ENCODE data around the gene USH2A.

USH2A gene

GRCh38 chr1:215971793-215972441 lies 451.3 kb downstream of the USH2A start:
- Histone ChIP-seq H3K4me3 (ENCODE audit: low read length) (no peak overlapping the region), H3K27me3 (replicated peaks; ENCODE audit: insufficient read depth, low read length) (no peaks in the 10 kb centered on the region), H3K36me3 (replicated peaks; ENCODE audit: insufficient read depth, low read length) (no peaks in the 10 kb centered on the region), H3K79me2 (ENCODE audit: low read length) (no peaks in the 10 kb centered on the region), H3K9ac (ENCODE audit: low read length) (no peak overlapping the region), H3K9me2 (replicated peaks; ENCODE audit: insufficient read depth, low read length) (no peaks in the 10 kb centered on the region), H3K4me2 (ENCODE audit: low read depth, low read length) (no peak overlapping the region), H3K4me1 (ENCODE audit: low read length) (no peaks in the 10 kb centered on the region), H3K27ac (ENCODE audit: low read length) (no peak overlapping the region), H3F3A (ENCODE audit: insufficient read depth, low read length) (no peaks in the 10 kb centered on the region), H4K20me1 (ENCODE audit: insufficient read depth, low read length) (no peaks in the 10 kb centered on the region), H3K9me3 (replicated peaks; ENCODE audit: insufficient read depth, low read length) (no peaks in the 10 kb centered on the region), H2AFZ (ENCODE audit: low read length) (no peak overlapping the region)
- TF ChIP-seq CTCF (IDR thresholded peaks at IDR 0.05; ENCODE audit: low read length) (no peak), EZH2 (optimal IDR thresholded peaks at IDR 0.05; ENCODE audit: low read depth, low read length) (no peak), EZH2phosphoT487 (IDR thresholded peaks at IDR 0.05; ENCODE audit: low read length) (no peak)
- no peak for DNase-seq

DNA sequence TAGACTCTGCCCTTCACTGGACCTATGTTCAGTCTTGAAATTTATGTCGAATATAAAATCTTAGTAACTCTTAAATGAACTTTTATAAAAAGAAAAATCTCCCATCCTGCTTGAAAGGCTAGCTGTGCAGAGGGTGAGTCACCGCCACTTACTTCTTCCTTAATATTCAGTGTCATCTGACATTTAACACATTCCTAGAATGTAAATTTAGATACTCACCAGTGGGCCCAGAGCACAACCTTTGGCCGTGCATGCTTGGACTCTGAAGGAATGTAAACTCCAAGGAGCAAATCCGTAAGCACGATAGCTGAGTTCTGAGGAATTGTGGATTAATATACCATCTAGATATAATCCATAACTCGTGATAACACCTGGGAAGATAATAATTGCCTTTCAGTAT lies 452.8 kb downstream of the USH2A start:
- Histone ChIP-seq H3K4me3 (ENCODE audit: low read length) (no peak overlapping the region), H3K4me2 (ENCODE audit: low read depth, low read length) (no peak overlapping the region), H3K4me1 (ENCODE audit: low read length) (no peaks in the 10 kb centered on the region), H3K9ac (ENCODE audit: low read length) (no peak overlapping the region), H3K9me3 (replicated peaks; ENCODE audit: insufficient read depth, low read length) (no peaks in the 10 kb centered on the region), H3K79me2 (ENCODE audit: low read length) (no peaks in the 10 kb centered on the region), H3K27ac (ENCODE audit: low read length) (no peak overlapping the region), H3K36me3 (replicated peaks; ENCODE audit: insufficient read depth, low read length) (no peaks in the 10 kb centered on the region), H4K20me1 (ENCODE audit: insufficient read depth, low read length) (no peaks in the 10 kb centered on the region), H3K27me3 (replicated peaks; ENCODE audit: insufficient read depth, low read length) (no peaks in the 10 kb centered on the region), H3K9me2 (replicated peaks; ENCODE audit: insufficient read depth, low read length) (no peaks in the 10 kb centered on the region), H2AFZ (ENCODE audit: low read length) (no peak overlapping the region), H3F3A (ENCODE audit: insufficient read depth, low read length) (no peaks in the 10 kb centered on the region)
- no peak for TF ChIP-seq CTCF (IDR thresholded peaks at IDR 0.05; ENCODE audit: low read length)
- TF ChIP-seq EZH2phosphoT487 (IDR thresholded peaks at IDR 0.05; ENCODE audit: low read length) = no peak
- no peak for TF ChIP-seq EZH2 (optimal IDR thresholded peaks at IDR 0.05; ENCODE audit: low read depth, low read length)
- no peak for DNase-seq

- Histone ChIP-seq H3K4me3 (ENCODE audit: low read length) (no peak overlapping the region), H3K36me3 (replicated peaks; ENCODE audit: insufficient read depth, low read length) (no peaks in the 10 kb centered on the region), H3K4me2 (ENCODE audit: low read depth, low read length) (no peak overlapping the region), H4K20me1 (ENCODE audit: insufficient read depth, low read length) (no peaks in the 10 kb centered on the region), H2AFZ (ENCODE audit: low read length) (no peak overlapping the region), H3K4me1 (ENCODE audit: low read length) (no peaks in the 10 kb centered on the region), H3K27me3 (replicated peaks; ENCODE audit: insufficient read depth, low read length) (no peaks in the 10 kb centered on the region), H3K27ac (ENCODE audit: low read length) (no peak overlapping the region), H3K9me2 (replicated peaks; ENCODE audit: insufficient read depth, low read length) (no peaks in the 10 kb centered on the region), H3K9ac (ENCODE audit: low read length) (no peak overlapping the region), H3K79me2 (ENCODE audit: low read length) (no peaks in the 10 kb centered on the region), H3K9me3 (replicated peaks; ENCODE audit: insufficient read depth, low read length) (no peaks in the 10 kb centered on the region), H3F3A (ENCODE audit: insufficient read depth, low read length) (no peaks in the 10 kb centered on the region)
- TF ChIP-seq CTCF (IDR thresholded peaks at IDR 0.05; ENCODE audit: low read length) (no peak), EZH2 (optimal IDR thresholded peaks at IDR 0.05; ENCODE audit: low read depth, low read length) (no peak), EZH2phosphoT487 (IDR thresholded peaks at IDR 0.05; ENCODE audit: low read length) (no peak)
- no peak for DNase-seq
These were observed 459.6 kb downstream of the USH2A start for GRCh38 chr1:215963621-215964020.
